ENCODE data around the gene ATP6V1F. TPM values are rescaled to one million over a fixed set of nuclear protein-coding genes. Genes with fewer than 3 reads are reported as not detected.
A peak's percentile ranks its signal among the peaks of the same experiment; 100 is the strongest.

ATP6V1F gene
- total RNA-seq, 1 donor from 2014 or later, result 74.6 TPM

- DNase-seq (ENCODE audit: low spot score in 2 of 2) (no peak), FAIRE-seq (no peak)
These were observed 18.3 kb downstream of the ATP6V1F start for GRCh38 chr7:128880791-128881457.

- FAIRE-seq (no peak), DNase-seq (ENCODE audit: low spot score in 2 of 2) (no peak)
These were observed 18.9 kb downstream of the ATP6V1F start for GRCh38 chr7:128881458-128882125.

- DNase-seq (ENCODE audit: low spot score in 2 of 2), result no peak
- FAIRE-seq, result no peak
These were observed 19.5 kb downstream of the ATP6V1F start for GRCh38 chr7:128882134-128882533.

GRCh38 chr7:128883622-128884448 lies 21.2 kb downstream of the ATP6V1F start:
- DNase-seq (ENCODE audit: low spot score in 2 of 2) (peak; percentile 85 to 94), FAIRE-seq (no peak)

DNA sequence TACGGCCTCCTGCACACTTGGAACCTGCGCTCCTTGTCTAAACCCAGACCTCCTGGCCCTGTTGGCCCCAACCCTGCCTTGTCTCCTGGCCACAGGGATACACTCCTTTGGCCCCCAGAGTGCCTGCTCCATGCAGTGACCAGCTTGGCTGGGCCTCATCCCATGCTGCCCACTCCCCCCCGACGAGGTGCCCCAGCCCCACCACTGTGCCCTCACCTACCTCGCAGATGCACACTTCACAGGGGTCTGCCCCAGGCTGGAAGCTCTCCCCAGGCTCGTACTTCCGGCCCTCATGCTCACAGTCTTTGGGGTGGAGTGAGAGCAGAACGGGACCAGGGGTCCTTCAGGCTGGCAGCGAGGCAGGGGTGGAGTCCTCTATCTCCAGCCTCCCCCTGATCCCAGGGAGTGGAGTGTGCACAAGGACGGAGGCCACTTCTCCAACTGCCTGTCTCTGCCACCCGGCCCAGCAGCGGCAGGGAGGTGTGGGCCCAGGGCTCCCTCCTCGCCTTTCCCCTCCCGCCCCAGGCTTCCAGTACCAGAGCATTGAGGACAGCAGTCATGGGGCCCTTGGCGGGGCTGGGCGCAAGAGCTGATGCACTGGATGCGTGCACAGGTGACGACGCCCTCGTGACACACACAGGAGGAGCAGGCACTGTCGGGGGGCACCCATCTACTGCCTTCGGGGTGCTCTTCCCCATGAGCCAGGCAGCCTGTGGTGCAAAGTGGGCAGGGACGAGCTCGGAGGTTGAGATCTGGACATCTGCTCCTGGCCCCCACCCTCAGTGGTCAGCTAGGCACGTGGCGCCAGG lies 22.1 kb downstream of the ATP6V1F start:
- DNase-seq (ENCODE audit: low spot score in 2 of 2), result no peak

GRCh38 chr7:128885370-128886187 lies 22.9 kb downstream of the ATP6V1F start:
- no peak for DNase-seq (ENCODE audit: low spot score in 2 of 2)
- FAIRE-seq, result no peak

More for the DNA sequence above, 22.1 kb downstream of the ATP6V1F start:
- FAIRE-seq, result no peak

- DNase-seq (ENCODE audit: low spot score in 2 of 2) (no peak), FAIRE-seq (no peak)
These were observed 23.9 kb downstream of the ATP6V1F start for GRCh38 chr7:128886391-128887168.

DNA sequence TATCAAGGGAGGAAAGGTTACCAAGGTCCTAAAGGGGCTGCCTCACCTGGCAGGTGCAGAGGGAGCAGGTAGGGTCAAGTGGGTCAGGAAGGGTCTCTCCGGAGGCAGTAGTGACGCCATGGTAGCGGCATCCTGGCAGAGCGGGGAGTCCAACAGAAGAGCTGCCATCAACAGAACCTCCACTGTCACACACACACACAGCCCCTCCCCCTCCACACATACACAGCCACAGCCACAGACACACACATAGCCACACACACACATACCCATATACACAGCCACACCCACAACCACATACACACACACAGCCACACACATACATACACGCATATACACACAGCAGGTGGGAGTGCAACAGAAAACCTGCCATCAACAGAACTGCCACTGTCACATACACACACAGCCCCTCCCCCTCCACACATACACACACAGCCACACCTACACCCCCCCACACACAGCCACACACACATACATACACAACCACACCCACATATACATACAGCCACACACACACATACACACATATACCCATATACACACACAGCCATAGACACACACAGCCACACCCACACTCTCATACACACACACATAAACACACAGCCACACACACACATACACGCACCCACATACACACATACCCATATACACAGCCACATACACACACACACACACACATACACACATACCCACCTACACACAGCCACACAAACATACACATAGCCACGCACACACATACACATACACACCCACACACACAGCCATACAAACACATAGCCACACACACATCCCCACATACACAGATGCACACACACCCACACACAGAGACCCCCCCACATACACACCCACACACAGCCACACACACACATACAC lies 24.7 kb downstream of the ATP6V1F start:
- FAIRE-seq, result no peak
- DNase-seq (ENCODE audit: low spot score in 2 of 2), result no peak

- FAIRE-seq, result no peak
- no peak for DNase-seq (ENCODE audit: low spot score in 2 of 2)
These were observed 25.5 kb downstream of the ATP6V1F start for GRCh38 chr7:128888039-128888755.

DNA sequence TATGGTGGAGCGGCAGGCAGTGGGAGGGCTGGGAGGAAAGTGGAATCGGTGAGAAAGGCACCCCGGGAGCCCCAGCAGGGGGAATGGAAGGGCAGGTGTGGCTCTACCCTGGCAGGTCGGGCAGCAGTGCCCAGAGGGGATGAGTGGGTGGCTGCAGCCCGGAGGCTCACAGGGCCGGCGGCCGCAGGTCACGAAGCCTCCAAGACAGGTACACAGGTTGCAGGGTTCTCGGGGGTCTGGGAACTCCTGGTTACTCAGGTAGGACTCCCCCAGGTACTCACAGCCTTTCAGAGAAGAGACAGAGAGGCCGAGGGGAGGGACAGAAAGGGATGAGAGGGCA lies 26.1 kb downstream of the ATP6V1F start:
- no peak for DNase-seq (ENCODE audit: low spot score in 2 of 2)
- no peak for FAIRE-seq

GRCh38 chr7:128889121-128889520 lies 26.5 kb downstream of the ATP6V1F start:
- DNase-seq (ENCODE audit: low spot score in 2 of 2) (no peak), FAIRE-seq (no peak)

- FAIRE-seq (no peak), DNase-seq (ENCODE audit: low spot score in 2 of 2) (no peak)
These were observed 27.9 kb downstream of the ATP6V1F start for GRCh38 chr7:128890306-128891109.

DNA sequence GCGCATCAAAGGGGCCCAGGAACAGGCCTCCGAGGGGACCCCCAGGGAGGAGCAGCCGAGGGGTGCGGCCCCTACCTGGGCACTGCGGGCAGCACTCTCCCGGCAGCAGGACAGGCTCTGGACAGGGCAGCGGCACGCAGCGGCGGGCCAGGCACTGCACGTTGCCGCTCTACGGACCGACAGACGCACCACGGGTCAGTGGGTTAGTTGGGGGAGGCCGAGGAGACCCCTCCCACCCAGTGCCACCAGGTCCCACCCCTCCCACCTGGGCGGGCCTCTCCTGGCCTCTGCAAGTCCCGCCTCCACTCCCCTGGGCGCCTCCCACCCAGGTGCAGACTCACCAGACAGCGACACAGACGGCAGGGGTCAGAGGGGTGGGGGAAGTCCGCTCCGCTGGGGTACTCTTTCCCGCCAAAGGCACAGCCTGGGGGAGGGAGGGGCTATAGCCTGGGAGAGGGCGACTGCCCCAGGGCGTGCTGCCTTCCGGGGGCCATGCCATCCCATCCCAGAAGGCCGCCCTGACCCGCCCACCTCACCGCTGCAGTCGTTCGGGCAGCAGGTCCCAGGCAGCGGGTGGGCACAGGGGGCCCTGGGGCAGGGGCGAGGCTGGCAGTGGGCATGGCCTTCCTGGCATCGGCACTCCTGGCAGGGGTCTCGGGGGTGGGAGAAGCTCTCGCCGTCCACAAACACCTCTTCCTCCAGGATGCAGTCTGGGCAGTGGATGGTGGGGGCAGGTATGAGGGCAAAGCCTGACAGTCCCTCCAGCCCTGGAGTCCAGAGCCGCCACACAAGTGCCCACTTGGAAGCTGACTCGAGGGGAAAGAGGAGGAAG lies 28.7 kb downstream of the ATP6V1F start:
- no peak for DNase-seq (ENCODE audit: low spot score in 2 of 2)
- no peak for FAIRE-seq

GRCh38 chr7:128891942-128892269 lies 29.2 kb downstream of the ATP6V1F start:
- FAIRE-seq (no peak), DNase-seq (ENCODE audit: low spot score in 2 of 2) (no peak)

DNA sequence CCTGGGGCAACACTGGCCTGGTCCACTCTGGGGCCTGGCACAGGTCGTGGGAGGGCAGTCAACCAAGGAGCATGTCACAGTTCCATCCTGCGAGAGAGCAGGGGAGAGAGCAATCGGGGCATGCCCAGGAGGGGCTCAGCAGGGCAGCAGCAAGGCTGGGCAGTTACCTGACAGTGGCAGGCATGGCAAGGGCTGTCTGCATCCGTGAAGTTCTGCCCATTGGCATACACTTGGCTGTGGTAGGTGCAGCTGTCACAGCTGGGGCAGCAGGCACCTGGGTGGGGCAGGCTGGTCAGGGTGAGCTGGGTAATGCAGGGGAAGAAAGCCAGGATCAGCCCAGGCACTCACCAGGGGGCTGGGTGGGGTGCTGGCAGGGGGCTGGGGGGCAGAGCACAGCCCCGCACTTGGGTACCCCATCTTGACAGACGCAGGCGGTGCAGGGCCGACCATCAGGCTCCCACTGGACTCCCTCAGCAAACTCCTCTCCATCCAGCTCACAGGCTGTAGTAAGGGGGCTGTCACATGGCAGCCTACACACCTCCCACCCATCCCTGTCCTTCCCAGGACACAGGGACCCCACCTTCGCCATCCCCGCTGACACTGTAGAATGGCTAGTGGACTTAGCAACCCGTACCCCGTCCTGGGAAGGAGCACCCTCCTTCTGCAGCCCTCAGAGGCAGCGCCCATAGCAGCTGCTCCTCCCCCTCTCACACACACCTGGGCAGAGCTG lies 30.0 kb downstream of the ATP6V1F start:
- FAIRE-seq (no peak), DNase-seq (ENCODE audit: low spot score in 2 of 2) (no peak)
